ENCODE measurements around the gene GPNMB.

DNA sequence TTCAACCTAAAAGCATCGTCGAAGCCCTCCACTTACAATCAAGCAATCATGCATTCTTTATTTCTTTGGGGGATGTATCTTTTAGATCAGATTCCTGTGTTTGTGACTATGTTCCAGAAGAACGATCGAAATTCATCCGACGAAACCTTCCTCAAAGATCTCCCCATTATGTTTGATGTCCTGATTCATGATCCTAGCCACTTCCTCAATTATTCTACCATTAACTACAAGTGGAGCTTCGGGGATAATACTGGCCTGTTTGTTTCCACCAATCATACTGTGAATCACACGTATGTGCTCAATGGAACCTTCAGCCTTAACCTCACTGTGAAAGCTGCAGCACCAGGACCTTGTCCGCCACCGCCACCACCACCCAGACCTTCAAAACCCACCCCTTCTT lies 13.8 kb downstream of the GPNMB start:
- TF ChIP-seq, protein P1, sequence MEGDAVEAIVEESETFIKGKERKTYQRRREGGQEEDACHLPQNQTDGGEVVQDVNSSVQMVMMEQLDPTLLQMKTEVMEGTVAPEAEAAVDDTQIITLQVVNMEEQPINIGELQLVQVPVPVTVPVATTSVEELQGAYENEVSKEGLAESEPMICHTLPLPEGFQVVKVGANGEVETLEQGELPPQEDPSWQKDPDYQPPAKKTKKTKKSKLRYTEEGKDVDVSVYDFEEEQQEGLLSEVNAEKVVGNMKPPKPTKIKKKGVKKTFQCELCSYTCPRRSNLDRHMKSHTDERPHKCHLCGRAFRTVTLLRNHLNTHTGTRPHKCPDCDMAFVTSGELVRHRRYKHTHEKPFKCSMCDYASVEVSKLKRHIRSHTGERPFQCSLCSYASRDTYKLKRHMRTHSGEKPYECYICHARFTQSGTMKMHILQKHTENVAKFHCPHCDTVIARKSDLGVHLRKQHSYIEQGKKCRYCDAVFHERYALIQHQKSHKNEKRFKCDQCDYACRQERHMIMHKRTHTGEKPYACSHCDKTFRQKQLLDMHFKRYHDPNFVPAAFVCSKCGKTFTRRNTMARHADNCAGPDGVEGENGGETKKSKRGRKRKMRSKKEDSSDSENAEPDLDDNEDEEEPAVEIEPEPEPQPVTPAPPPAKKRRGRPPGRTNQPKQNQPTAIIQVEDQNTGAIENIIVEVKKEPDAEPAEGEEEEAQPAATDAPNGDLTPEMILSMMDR (conservative IDR thresholded peaks at IDR 0.05; ENCODE audit: low read depth, low read length) = no peak
- no peak for TF ChIP-seq EZH2 (IDR thresholded peaks at IDR 0.05; ENCODE audit: low read length, unreplicated experiment)
